ENCODE data around the gene PLAU. TPM values are rescaled to one million over a fixed set of nuclear protein-coding genes. Genes with fewer than 3 reads are reported as not detected.

PLAU gene
- total and polyA plus RNA-seq, 7 donors: 3.8 to 18.2 (median 7.6) TPM

- intact Hi-C loops (cut with DNase I): no loop called here
- ATAC-seq: no peak
- peak overlapping the region; percentile 9 for H3K27ac ChIP-seq
- peaks cover 3% of the 10 kb centered on the region for H3K4me1 ChIP-seq
- no peak for DNase-seq
- no peaks in the 10 kb centered on the region for H3K27me3 ChIP-seq (ENCODE audit: insufficient read depth in 3 of 3, low read length in 2 of 3)
- TF ChIP-seq, protein P1, sequence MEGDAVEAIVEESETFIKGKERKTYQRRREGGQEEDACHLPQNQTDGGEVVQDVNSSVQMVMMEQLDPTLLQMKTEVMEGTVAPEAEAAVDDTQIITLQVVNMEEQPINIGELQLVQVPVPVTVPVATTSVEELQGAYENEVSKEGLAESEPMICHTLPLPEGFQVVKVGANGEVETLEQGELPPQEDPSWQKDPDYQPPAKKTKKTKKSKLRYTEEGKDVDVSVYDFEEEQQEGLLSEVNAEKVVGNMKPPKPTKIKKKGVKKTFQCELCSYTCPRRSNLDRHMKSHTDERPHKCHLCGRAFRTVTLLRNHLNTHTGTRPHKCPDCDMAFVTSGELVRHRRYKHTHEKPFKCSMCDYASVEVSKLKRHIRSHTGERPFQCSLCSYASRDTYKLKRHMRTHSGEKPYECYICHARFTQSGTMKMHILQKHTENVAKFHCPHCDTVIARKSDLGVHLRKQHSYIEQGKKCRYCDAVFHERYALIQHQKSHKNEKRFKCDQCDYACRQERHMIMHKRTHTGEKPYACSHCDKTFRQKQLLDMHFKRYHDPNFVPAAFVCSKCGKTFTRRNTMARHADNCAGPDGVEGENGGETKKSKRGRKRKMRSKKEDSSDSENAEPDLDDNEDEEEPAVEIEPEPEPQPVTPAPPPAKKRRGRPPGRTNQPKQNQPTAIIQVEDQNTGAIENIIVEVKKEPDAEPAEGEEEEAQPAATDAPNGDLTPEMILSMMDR (IDR thresholded peaks at IDR 0.05): no peak
- H3K4me3 ChIP-seq: no peak overlapping the region
- WGBS, 3 donors: 71 to 86% (median 79%) methylated on average over 2 of the region's 2 CpGs
- no peaks in the 10 kb centered on the region for H3K9me3 ChIP-seq
- H3K36me3 ChIP-seq (ENCODE audit: insufficient read depth in 1 of 2, low read depth in 1 of 2): no peaks in the 10 kb centered on the region
Observed at GRCh38 chr10:73898730-73899410, 12.1 kb upstream of the PLAU start.

- ATAC-seq (peak in 2 of 4 donors; percentile 37 to 46), DNase-seq (no peak)
- Histone ChIP-seq H3K4me3 (no peak overlapping the region), H3K27ac (peak overlapping the region; percentile 9), H3K36me3 (ENCODE audit: insufficient read depth in 1 of 2, low read depth in 1 of 2) (no peaks in the 10 kb centered on the region), H3K9me3 (no peaks in the 10 kb centered on the region), H3K27me3 (ENCODE audit: insufficient read depth in 3 of 3, low read length in 2 of 3) (no peaks in the 10 kb centered on the region), H3K4me1 (peaks cover 3% of the 10 kb centered on the region)
- intact Hi-C loops (cut with DNase I): no loop called here
- TF ChIP-seq, protein P1 (IDR thresholded peaks at IDR 0.05): no peak
- 60 to 75% (median 72%) methylated on average over 4 of the region's 4 CpGs for WGBS, 3 donors
Observed at GRCh38 chr10:73899423-73899822, 11.5 kb upstream of the PLAU start.

DNA sequence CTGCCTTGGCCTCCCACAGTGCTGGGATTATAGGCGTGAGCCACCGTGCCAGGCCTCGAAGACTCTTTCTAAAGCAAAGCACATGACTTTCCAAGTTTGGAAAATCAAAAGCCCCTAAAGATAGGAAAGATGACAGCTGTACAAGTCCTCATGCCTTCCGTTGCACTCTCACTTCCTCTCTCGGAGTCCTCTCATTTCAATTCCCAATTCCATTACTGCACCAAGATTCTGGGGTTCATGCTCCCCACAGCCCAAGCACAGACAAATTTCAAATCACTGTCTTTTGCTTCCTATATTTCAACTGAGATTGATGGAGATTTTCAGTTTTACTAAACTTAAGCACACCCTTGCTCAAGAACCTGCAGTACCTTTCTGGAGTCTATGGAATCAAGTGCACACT lies 10.9 kb upstream of the PLAU start:
- TF ChIP-seq, protein P1 (IDR thresholded peaks at IDR 0.05): no peak
- WGBS, 3 donors: 74 to 89% (median 76%) methylated on average over 5 of the region's 5 CpGs
- Histone ChIP-seq H3K27ac (no peak overlapping the region), H3K4me1 (peaks cover 3% of the 10 kb centered on the region), H3K36me3 (ENCODE audit: insufficient read depth in 1 of 2, low read depth in 1 of 2) (no peaks in the 10 kb centered on the region), H3K4me3 (no peak overlapping the region), H3K27me3 (ENCODE audit: insufficient read depth in 3 of 3, low read length in 2 of 3) (no peaks in the 10 kb centered on the region), H3K9me3 (no peaks in the 10 kb centered on the region)
- ATAC-seq: no peak
- no peak for DNase-seq
- intact Hi-C loops (cut with DNase I): loop anchor here in 1 of 2 donors (5.0 kb wide), 1 partner anchor 37 kb away; no protein-coding TSS in a partner anchor

DNA sequence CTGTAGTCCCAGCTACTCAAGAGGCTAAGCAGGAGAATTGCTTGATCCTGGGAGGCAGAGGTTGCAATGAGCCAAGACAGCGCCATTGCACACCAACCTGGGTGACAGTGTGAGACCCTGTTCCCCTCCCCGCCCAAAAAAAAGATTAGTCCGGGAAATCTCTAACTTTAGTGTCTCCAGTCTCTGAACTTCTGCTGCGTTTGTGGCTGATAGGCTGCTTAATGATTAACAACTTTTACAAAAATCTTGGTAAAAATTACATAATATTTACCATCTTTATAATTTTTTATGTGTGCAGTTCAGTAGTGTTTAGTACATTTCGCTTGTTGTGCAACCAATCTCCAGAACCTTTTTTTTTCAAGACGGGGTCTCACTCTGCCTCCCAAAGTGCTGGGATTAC lies 9.7 kb upstream of the PLAU start:
- no peak for DNase-seq
- Histone ChIP-seq H3K9me3 (no peaks in the 10 kb centered on the region), H3K36me3 (ENCODE audit: insufficient read depth in 1 of 2, low read depth in 1 of 2) (no peaks in the 10 kb centered on the region), H3K27ac (no peak overlapping the region), H3K4me3 (no peak overlapping the region), H3K4me1 (peaks cover 8% of the 10 kb centered on the region), H3K27me3 (ENCODE audit: insufficient read depth in 3 of 3, low read length in 2 of 3) (no peaks in the 10 kb centered on the region)
- TF ChIP-seq, protein P1 (IDR thresholded peaks at IDR 0.05): no peak
- intact Hi-C loops (cut with DNase I): loop anchor here in 1 of 2 donors (5.0 kb wide), 1 partner anchor 36 kb away; no protein-coding TSS in a partner anchor
- 88 to 96% (median 89%) methylated on average over 6 of the region's 6 CpGs for WGBS, 3 donors
- no peak for ATAC-seq

All from psoas muscle (tissue), 8 donors.